CD4-positive, alpha-beta T cell treated with Interferon alpha-2 for 1 hour (primary cell): ENCODE results near the gene UBE2F.

Source experiments
- DNase-seq, 2 donors: peaks; one replicate each; pipeline ENCODE4 v3.0.0-alpha.2; 2020 to 2022

UBE2F gene, protein sequence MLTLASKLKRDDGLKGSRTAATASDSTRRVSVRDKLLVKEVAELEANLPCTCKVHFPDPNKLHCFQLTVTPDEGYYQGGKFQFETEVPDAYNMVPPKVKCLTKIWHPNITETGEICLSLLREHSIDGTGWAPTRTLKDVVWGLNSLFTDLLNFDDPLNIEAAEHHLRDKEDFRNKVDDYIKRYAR

DNA sequence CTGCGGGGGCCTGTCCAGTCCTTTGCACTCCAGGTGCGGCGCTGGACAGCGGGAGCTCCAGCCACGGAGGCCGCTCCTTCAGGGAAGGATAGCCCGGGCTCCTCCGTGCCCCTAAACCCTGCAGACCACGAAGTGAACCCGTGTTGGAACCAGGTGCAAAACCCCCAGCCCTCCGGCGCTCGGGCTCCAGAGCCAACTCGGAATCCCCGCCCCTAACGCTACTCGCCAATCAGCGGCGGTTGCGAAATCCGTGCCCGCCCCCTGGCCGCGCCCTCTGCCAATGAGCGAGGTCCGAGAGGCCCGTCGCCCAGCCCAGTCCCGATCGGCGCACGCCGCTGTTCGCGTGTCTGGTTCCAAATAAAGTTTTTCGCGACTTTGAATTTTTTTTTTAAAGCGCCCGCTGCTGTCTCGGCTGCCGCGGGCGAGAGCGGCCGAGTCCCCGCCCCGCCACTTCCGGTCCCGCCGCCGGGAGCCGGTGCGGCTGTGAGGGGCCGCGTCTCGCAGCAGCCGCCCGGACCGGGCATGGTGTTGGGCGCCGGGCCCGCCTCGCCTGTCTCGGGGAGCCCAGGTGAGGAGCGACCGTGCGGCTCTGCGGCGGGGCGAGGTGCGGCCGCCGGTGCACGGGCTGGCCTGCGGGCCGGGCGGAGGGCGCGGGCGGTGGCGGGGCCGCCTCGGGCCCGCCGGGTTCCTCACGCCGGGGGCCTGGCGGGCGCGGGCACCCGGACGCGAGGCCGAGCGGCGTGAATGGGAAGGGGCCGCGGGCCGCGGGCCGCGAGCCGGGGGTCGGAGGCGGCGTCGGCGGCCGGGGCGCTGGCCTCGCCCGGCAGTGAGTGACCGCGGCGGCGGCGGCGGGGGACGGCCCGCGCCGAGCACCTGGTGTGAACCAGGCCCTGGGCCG is at the start of gene UBE2F:
TSS of gene UBE2F (plus strand) at position 450 of the 898 bp plus-strand sequence. CDS start 6,094 bp downstream, outside the sequence.
- DNase-seq = peak; percentile 95 to 98

DNA sequence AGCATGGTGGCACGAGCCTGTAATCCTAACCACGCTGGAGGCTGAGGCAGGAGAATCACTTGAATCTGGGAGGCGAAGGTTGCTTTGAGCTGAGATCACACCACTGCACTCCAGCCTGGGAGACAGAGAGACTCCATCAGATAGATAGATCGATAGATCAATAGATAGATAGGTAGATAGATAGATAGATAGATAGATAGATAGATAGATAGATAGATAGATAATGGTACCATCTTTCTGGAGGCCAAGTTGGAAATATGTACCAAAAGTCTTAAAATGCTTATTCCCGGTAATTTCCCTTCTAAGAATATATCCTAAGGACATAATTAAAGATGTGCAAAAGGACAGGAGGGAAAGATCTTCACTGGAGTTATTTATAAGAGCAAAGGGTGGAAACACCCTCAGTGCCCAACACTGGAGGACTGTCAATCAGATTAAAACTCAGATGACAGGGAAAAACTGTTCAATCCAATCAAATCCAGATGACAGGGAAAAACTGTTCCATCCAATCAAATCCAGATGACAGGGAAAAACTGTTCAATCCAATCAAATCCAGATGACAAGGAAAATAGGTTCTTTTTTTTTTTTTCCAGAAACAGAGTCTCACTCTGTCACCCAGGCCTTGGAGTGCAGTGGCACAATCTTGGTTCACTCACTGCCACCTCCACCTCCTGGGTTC is 49.0 kb upstream of the UBE2F start:
- DNase-seq = no peak

DNA sequence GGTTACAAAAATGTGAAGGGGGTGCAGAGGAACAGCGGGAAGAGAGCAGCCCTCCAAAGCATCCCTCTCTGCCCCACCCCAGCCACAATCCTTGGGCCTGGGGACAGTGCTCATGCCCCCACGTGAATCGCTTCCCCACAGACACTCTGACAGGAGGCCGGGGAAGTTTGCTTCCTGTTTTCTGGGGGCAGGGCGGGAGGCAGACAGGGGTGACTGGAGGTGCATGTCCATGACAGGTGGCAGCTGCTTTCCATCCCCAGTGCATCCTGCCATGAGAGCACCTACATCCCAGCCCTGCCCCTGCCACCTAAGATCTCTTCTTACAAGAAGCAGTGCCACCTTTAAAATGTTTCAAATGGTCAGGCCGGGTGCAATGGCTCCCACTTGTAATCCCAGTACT is 47.2 kb upstream of the UBE2F start:
- DNase-seq = no peak

DNA sequence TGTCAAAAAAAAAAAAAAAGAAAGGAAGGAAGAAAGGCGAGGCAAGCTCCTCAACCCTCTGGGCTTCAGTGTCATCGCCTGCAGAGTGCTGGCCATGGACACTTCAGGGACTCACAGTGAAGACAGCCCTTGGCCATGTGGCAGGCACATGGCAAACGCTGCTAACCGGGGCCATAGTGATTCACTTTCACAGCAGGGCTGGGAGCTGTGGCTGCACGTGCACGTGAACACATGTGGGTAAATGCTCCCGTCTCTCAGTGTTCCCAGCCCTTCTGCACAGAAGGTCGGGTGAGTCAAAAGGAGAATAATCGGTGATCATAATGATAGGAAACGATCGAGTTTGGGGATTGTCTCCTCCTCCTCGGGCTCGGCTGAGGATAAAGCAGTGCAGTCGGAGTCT is 46.1 kb upstream of the UBE2F start:
- no peak for DNase-seq

DNA sequence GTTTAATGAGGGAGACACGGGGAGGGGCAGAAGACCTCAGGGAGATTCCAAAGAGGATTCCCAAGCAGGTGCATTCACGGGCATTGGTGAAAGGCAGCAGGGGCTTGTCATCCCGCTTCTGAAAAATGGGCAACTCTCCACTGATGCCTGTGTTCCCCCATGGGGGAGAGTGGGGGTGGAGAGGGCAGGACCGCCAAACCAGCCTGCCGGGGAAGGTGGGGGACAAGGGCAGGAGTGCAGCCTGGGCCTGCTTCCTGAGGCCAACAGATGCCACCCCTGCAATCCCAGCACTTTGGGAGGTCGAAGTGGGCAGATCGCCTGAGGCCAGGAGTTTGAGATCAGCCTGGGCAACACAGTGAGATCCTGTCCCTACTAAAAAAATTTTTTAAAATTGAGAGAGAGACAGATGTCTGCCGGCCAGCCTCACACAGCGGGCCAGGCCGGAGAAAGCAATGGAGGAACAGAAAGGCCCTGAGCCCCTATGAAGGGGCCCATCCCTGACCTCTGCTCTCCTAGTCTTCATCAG is 44.8 kb upstream of the UBE2F start:
- DNase-seq = no peak

DNA sequence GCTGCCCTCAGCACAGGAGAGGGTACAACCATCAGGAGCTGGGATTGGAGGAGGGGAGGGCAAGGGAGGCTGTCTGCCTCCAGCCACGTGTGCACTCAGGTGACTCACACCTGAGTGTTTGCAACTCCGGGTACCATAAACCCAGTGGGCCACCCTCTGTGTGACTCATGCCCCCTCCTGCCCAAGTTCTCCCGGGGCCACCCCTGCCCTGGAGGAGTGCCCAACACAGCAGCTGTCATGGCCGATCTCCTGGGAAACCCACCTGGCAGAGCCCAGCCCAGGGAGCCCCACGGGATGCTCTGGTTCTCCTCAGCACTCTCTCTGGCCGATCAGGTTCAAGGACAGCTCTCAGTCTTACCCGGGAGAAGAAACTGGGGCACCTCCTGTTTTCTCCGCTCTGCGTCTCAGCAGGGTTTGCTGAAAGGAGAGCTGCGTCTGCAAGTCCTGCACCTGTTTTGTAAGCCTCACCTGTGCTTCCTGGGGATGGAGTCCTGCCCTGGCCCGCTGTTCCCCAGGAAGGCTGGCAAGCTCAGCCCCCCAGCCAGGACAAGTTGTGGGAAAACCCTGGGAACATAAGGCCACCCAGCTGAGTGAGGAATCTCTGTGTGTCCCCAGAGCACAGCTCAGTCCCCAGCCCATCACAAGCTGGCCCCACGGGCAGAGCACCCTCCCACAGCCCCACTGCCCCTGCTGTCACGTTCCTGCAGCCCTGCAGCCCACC is 44.0 kb upstream of the UBE2F start:
- DNase-seq = no peak

DNA sequence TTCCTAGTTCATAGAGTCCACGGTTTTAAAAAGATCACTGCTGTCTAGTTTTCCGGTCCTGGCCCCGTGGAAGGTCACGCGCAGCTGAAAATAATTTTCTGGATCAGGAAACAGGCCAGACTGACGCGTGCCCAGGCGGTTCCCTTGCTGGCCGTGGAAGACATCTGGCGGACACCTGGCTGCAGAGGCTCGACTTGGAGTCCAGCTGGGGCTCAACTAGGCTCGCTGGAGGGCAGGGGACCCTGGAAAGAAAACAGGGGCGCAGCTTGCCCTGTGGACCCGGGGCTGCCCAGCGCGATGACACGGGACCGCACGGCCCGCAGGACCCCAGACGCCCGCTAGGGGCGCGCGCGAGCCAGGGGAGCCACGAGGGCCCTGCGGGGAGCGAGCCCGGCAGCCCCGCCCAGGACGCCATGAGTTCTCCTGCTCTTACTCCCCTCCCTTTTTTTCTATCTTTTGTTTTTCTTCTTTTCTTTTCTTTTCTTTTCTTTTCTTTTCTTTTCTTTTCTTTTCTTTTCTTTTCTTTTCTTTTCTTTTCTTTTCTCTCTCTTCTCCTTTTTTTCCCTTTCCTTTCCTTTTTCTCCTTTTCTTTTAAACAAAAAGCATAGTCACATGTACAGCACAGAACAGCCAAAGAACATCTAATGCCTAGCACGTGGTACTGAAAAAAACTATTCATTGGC is 43.2 kb upstream of the UBE2F start:
- peak; percentile 73 to 84 for DNase-seq

DNA sequence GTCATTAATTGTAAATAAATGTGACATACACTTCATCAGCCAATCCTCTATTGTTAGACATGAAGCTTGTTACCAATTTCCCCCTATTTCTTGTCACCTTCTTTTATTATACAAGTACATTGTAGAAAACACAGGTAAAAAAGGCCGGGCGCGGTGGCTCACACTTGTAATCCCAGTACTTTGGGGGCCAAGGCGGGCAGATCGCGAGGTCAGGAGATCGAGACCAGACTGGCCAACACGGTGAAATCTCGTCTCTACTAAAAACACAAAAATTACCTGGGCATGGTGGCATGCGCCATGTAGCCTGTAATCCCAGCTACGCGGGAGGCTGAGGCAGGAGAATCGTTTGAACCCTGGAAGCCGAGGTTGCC is 42.7 kb upstream of the UBE2F start:
- DNase-seq = no peak

DNA sequence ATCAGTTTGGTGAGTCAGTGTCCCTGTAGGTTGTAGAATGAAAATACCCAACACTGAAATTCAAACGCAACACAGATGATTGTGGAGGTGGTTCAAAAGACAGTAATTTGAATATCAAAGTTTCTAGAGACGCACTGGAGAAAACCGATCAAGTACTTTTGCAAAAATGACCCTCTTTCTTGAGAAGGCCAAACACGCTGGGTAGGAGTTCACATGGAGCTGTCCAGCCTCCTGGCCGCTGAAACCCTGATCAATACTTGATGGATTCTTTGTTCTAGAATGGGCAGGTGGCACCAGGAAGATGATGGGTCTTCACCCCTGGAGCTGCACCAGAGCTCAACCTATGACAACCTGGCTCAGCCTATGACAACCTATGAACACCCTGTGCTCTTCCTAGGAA is 39.7 kb upstream of the UBE2F start:
- DNase-seq = no peak

DNA sequence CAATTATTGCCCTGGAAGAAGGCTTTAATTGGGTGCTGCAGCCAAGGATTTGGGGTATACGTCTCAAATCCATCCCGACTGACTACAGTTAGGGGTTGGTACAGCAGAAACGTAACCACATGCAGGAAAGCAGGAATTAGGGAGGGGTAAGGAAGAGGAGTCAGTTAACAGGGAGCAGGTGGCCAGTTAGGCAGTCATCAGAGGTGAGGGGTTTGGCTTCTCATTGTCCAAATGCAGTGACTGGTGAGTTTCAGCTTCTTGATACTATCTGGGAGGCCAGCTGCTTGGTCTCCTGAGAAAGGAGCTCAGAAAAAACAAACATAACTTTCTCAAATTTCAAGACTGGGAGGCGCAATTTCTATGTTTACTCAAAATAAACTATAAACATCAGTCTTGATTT is 38.8 kb upstream of the UBE2F start:
- DNase-seq = no peak

DNA sequence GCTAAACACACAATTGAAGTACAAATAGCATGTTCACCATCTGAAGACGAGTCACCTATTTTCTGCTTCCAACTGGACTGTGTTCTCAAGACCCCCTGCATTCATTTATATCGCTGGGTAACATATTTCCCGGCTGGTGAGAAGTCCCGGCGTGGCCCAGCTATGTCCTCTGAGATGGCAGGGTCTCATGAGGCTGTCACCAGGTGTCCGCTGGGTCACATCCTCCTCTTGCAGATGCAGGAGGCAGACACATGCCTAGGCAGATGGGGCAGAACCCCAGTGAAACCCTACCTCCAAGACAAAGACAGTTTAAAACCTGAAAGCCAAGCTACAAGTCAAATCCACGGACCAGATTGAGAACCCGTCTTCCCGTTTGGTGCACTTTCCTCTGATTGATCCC is 36.8 kb upstream of the UBE2F start:
- DNase-seq = no peak

DNA sequence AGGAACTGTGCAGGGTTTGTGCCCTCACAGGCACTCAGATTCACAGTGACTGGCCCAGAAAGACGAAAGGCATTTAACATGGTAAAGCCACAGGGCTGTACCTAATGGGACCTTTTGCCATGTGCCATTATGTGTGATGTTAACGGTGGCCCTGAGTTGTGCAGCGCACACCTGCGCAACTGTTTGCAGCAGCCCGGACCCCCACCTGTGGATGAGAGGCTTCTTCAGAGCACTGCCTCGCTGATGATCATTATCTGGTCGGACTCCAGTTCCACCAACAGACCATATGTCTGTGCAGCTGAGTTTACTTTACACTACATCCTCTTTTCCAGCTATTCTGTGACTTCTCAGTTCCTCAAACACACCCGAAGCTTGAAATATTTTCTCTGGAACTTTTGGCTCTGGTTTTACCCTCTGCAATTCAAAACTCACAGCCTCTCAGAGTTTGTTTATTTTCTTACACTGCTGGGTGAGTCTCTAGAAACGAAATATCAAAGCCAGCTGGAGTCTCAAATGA is 35.6 kb upstream of the UBE2F start:
- DNase-seq = no peak

DNA sequence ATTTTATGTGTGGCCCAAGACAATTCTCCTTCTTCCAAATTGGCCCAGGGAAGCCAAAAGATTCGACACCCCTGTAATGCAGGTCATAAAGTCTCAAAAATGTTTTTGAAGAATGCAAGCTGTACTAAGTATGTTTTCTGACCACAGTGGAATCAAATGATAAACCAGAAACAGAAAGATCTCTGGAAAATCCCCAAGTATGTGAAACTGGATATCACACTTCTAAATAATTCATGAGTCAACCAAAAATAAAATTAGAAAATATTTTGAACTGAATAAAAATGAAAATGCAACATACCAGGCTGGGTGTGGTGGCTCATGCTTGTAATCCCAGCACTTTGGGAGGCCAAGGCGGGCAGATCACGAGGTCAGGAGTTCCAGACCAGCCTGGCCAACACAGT is 34.1 kb upstream of the UBE2F start:
- DNase-seq = no peak

DNA sequence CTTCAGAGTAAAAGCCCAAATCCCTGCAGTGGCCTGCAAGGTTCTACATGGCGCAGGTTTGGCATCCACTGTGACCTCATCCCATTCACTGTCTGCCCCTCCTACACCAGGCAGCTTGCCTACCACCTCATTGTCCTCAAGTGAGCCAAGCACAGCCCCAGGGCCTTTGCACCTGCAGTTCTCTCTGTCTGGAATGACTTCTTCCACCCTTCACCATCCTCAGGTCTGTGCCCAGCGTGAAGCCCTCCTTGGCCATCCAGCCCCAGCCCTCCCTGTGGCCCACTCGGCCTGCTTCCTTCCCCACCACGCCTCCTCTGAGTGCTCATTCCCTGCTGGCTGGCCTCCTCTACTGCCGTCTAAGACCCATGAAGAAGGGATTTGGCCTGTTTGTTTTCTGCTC is 32.6 kb upstream of the UBE2F start:
- no peak for DNase-seq

DNA sequence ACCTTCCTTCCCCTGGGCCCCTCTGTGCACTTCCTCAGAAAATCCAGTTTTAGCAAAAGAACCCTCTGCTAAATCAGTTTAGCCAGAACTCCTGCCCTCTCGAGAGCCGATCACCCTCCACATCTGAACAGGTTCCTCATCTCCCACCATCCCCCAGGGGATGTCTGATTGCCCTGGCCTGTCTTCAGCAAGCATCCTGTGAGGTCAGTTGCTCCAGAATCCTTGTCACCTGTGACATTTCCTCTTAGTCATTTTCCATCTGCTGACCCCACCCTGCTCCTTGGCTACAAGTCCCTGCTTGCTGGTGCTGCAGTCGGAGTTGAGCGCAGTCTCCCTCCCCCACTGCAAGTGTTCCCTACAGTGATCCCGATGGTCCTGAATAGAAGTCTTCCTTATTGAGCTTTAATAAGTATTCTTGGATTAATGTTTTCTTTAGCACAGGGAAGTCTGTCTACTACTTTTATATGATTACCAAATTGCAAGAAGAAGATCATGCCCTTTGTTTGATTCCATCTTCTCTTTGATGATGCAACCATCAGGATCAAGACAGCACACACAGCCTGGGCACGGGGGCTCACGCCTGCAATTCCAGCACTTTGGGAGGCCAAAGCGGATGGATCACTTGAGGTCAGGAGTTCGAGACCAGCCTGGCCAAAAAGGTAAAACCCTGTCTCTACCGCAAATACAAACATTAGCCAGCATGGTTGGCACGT is 30.9 kb upstream of the UBE2F start:
- DNase-seq = no peak

DNA sequence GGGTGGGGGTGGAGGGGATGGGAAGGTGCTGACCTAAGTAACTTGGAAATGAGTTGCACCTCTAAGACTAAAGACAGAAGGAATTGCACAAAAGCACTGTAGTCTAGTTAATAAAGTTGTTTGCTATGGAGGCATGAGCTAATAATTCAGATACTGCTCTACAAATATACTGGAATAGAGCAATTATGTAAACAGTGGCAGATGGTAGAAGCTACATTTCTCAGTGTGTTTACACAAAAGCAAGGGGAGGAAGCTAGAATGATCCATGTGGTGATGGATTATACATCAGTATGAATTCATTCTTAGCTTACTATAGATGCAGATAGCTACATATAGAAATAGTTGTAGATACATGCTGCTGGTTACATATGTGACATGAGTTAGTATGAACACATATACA is 27.6 kb upstream of the UBE2F start:
- no peak for DNase-seq

DNA sequence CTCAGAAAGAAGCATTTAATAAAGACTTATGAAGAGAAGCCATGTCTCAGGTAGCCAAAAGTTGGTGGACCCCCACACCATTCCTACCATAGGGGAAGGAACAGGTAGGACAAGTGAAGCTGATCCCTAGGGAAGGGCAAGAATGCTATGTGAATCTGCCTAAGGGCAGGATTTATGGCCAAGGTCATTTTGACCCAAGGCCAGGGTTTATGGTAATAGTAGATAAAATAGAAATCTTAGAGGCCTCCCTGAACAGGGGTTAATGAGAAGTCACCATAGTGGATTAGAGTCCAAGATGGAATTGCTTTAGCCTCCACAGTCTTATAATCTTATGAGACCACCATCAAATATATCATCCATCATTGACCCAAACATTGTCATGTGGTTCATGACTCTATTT is 26.0 kb upstream of the UBE2F start:
- DNase-seq = no peak

DNA sequence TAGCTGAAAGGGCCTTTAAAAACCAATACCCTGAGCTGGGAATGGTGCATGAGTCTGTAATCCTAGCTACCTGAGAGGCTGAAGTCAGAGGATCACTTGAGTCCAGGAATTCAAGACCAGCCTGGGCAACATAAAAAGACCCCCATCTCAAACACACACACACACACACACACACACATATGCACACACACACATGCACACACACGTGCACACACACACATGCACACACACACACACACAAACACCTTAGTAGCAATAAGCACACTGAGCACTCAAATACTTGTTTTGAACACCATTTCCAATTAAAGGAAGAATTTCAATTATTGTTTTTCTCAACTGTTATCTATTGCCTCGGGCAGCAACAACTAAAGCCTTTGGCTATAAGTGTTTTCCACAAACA is 25.6 kb upstream of the UBE2F start:
- DNase-seq = no peak

DNA sequence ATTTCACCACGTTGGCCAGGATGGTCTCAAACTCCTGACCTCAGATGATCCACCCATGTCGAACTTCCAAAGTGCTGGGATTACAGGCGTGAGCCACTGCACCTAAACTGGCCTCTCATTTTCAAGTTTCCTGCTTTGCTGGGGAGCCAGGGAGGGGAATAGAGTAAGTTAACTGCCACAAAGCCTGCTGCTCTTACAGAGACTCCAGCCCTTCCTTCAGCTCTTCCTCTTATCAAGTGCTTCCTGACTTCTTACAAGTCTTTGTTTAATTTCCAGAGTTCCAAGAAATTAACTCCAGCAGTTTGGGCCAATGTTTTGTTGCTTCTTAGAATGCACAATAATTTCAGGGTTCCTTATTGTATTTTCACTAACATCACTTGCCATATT is 24.3 kb upstream of the UBE2F start:
- no peak for DNase-seq

DNA sequence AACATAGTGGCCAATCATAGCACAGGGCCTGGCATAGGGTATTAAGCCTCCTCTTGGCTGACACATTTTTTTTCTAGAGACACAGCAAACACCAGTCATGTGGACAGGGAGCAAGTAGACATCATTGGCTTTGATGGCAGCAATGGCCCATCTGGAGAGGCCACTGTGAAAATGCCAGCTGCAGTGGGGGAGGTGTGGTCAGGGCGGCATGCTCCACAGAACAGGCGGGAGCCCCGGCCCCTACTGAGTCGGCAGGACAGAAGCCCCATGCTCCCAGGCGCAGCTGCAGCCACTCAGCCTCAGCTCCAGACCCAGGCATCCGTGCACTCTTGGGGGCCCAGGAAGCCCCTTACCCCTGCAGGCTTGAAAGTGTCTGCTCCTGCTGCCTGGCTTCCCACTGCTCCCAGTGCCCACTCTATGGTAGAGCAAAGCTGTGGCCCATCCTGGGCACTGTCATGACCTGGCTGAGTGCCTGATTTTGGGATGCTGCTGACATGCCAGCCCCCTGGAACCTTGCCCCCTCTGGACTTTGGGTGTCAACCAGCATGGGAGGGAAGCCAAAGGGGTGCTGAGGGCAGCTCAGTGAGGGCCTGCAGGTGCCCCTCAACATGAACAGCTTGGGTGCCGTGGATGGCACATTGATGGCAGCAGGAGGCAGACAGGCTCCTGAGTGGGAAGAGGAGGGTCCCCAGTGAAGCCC is 23.3 kb upstream of the UBE2F start:
- DNase-seq = no peak

DNA sequence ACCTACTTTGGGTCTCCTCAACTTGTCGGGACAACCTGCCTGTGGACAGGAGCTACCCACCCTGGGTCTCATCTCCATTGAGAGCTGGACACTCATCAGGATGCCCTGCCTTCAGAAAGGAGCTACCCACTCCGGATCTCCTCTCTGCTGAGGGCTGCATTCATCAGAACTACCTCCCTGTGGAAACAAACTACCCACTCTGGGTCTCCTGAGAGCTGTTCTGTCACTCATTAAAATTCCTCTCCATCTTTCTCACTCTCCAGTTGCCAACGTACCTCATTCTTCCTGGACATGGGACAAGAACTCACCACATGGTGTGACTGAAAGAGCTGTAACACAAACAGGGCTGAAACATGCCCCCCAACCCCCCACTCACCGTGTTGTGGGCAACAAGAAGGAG is 22.5 kb upstream of the UBE2F start:
- no peak for DNase-seq
